RWPE2 (cell line): ENCODE results near the gene BAG1.

Experiments used
- ATAC-seq: fragments of 200-7000 bp; cut with Tn5 transposase; 3 replicates; pipeline ENCODE4 v1.9.1; 2021; ENCODE audit warnings: low read depth
- DNase-seq: peaks from one replicate; pipeline ENCODE4 v3.0.0-alpha.2; 2020; ENCODE audit warnings: low spot score
- H3K27ac ChIP-seq: fragments of 450-650 bp; 2 replicates; pipeline ENCODE4 v1.5.1; 2017; ENCODE audit warnings: mild to moderate bottlenecking; ENCODE audit not compliant: poor library complexity, severe bottlenecking
- H3K27me3 ChIP-seq: fragments of 250-450 bp; sonication (Bioruptor Pico); 2 replicates; pipeline ENCODE4 v1.5.1; 2021; ENCODE audit warnings: mild to moderate bottlenecking, moderate library complexity; ENCODE audit not compliant: insufficient read depth, poor library complexity, severe bottlenecking
- H3K36me3 ChIP-seq: fragments of 250-450 bp; sonication (Bioruptor Pico); 2 replicates; pipeline ENCODE4 v1.5.1; 2020; ENCODE audit warnings: low read depth, mild to moderate bottlenecking, moderate library complexity
- H3K4me1 ChIP-seq: fragments of 250-450 bp; sonication (Bioruptor Pico); 2 replicates; pipeline ENCODE4 v1.5.1; 2021; ENCODE audit warnings: mild to moderate bottlenecking, moderate library complexity; ENCODE audit not compliant: insufficient read depth, poor library complexity, severe bottlenecking
- H3K4me3 ChIP-seq: fragments of 250-450 bp; sonication (Bioruptor Pico); 2 replicates; pipeline ENCODE4 v1.5.1; 2021; ENCODE audit warnings: mild to moderate bottlenecking, moderate library complexity; ENCODE audit not compliant: severe bottlenecking
- H3K9me3 ChIP-seq: fragments of 250-450 bp; sonication (Bioruptor Pico); 2 replicates; pipeline ENCODE4 v1.5.1; 2021; ENCODE audit warnings: mild to moderate bottlenecking, moderate library complexity; ENCODE audit not compliant: severe bottlenecking
- TF ChIP-seq, protein P1 (sequence below): fragments of 450-650 bp; IDR thresholded peaks from one replicate; pipeline ENCODE4 v1.5.1; 2017; ENCODE audit warnings: mild to moderate bottlenecking, moderate library complexity; ENCODE audit not compliant: poor library complexity, severe bottlenecking

Gene BAG1

DNA sequence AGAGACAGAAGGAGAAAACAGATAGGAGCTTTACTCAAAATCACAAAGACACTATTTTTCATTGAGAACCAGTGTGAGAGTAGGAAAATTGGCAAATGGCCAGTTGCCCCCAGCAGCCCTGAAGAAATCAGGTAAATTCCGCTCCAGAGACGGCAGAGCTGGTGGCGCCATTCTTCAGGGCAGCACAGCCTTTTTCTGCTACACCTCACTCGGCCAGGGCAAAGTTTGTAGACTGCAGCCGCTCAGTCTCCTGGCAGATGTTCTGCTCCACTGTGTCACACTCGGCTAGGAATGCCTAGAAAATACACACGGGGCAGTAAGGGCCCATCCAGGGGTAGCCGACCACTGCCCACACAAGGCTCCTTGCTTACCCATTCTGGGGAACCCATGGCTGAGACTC lies 9.5 kb downstream of the BAG1 start:
- Histone ChIP-seq H3K27me3 (no peaks in the 10 kb centered on the region), H3K27ac (no peak overlapping the region), H3K36me3 (peaks cover 77% of the 10 kb centered on the region), H3K4me3 (no peak overlapping the region), H3K4me1 (no peaks in the 10 kb centered on the region), H3K9me3 (no peaks in the 10 kb centered on the region)
- TF ChIP-seq, protein P1, sequence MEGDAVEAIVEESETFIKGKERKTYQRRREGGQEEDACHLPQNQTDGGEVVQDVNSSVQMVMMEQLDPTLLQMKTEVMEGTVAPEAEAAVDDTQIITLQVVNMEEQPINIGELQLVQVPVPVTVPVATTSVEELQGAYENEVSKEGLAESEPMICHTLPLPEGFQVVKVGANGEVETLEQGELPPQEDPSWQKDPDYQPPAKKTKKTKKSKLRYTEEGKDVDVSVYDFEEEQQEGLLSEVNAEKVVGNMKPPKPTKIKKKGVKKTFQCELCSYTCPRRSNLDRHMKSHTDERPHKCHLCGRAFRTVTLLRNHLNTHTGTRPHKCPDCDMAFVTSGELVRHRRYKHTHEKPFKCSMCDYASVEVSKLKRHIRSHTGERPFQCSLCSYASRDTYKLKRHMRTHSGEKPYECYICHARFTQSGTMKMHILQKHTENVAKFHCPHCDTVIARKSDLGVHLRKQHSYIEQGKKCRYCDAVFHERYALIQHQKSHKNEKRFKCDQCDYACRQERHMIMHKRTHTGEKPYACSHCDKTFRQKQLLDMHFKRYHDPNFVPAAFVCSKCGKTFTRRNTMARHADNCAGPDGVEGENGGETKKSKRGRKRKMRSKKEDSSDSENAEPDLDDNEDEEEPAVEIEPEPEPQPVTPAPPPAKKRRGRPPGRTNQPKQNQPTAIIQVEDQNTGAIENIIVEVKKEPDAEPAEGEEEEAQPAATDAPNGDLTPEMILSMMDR = no peak
- ATAC-seq (no peak), DNase-seq (no peak)

DNA sequence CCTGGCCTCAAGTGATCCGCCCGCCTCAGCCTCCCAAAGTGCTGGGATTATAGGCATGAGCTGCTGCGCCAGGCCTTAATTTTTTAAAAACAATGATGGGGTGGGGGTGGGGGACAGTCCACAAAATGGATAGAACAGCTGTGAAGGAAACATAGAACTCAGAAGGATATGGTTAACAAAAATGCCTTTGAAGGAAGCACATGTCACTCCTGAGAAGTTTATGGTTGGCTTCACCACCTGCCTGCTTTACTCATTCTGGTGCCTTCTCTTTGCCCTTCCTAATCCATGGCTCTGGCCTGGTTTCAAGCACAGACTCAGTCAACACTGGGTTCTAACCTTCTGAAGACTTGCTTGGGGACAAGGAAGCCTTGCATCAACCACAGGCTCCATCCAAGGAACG lies 10.3 kb downstream of the BAG1 start:
- Histone ChIP-seq H3K9me3 (no peaks in the 10 kb centered on the region), H3K4me3 (no peak overlapping the region), H3K36me3 (peaks cover 69% of the 10 kb centered on the region), H3K4me1 (no peaks in the 10 kb centered on the region), H3K27ac (no peak overlapping the region), H3K27me3 (no peaks in the 10 kb centered on the region)
- TF ChIP-seq, protein P1 = no peak
- no peak for ATAC-seq
- DNase-seq = no peak

DNA sequence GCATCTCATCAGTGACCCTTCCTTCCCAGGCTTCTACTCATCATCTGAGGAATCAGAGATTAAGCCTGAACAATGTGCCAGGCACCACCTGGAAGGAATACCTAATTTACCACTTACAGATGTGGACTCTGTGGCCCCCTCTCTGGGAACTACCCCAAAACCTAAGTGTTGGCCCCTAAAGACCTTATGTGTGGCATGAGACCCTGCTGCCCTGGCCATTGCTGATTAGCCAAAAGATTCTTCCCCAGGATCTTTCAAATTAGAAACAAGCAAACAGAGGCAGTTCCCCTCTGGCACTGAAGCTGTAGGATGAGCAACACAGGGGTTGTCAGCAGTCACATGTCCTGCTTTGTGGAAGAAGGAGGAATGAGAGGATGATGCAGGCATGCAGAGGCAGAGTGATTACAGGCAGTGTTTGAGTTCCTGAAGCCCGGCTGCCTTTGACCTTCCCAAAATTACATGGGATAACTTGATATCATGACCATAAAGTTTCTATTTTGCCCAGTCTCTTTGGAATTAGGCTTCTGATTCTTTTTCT lies 14.0 kb downstream of the BAG1 start:
- ATAC-seq = peak; percentile 67
- H3K4me3 ChIP-seq = no peak overlapping the region
- no peak for DNase-seq
- H3K9me3 ChIP-seq = no peaks in the 10 kb centered on the region
- peak overlapping the region; percentile 0 for H3K27ac ChIP-seq
- TF ChIP-seq, protein P1 = no peak
- H3K4me1 ChIP-seq = no peaks in the 10 kb centered on the region
- H3K27me3 ChIP-seq = no peaks in the 10 kb centered on the region
- H3K36me3 ChIP-seq = peaks cover 34% of the 10 kb centered on the region

DNA sequence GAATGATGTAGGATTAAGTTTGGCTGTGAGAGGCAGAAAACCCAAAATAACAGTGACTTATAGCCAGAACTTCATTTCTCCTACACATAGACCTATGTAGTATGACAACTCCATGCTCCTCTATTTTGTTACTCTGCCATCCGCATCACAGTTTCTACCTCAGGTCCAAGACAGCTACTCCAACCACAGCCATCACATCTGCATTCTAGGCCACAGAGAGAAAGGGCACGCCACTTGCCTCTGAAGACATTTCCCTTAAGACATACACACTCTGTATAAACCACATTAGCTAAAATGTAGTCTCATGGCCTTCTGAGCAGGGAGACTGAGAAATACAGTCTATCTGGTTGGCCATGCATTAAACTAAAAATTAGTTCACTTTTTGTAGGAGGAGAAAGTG lies 14.5 kb downstream of the BAG1 start:
- Histone ChIP-seq H3K27me3 (no peaks in the 10 kb centered on the region), H3K9me3 (no peaks in the 10 kb centered on the region), H3K36me3 (peaks cover 28% of the 10 kb centered on the region), H3K4me3 (no peak overlapping the region), H3K4me1 (no peaks in the 10 kb centered on the region), H3K27ac (peak overlapping the region; percentile 0)
- DNase-seq (no peak), ATAC-seq (no peak)
- TF ChIP-seq, protein P1 = no peak

DNA sequence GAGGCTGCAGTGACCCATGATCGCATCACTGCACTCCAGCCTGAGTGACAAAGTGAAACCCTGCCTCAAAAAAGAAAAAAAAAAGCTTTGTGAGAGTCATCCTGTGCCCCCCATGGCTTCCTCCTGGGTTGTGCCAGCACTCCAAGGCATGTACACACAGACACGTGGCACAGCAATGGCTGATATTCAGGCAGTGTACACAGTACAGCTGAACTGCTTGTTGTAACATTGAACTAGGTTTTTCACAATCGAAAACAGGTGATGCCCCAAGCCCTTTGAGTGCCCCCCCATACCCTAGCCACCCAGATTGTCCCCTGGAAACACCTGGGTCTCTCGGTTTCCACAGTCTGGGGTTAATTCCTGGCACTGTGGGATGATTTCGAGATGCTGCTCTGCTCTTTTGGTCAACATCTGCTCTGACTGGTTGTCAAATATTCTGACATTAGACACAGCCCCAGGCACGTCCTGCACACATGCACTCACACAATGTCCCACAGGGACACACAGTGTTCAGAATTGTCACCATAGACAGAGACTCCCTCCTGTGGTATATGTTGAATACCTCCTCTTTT lies 15.3 kb downstream of the BAG1 start:
- Histone ChIP-seq H3K27me3 (no peaks in the 10 kb centered on the region), H3K4me3 (no peak overlapping the region), H3K27ac (no peak overlapping the region), H3K9me3 (no peaks in the 10 kb centered on the region), H3K36me3 (peaks cover 20% of the 10 kb centered on the region), H3K4me1 (no peaks in the 10 kb centered on the region)
- TF ChIP-seq, protein P1 = no peak
- DNase-seq = no peak
- no peak for ATAC-seq
